D721Med (cell line): ENCODE measurements around the gene SLC25A22.
A peak's percentile ranks its signal among the peaks of the same experiment; 100 is the strongest.

ENCODE experiments used
- DNase-seq: peaks from one replicate; pipeline ENCODE4 v3.0.0; 2011; ENCODE audit warnings: low spot score; ENCODE audit not compliant: insufficient read length
- FAIRE-seq: peaks from 2 replicates; lab custom pipeline; 2011; peaks lifted over from hg19 to GRCh38; lab: Jason Lieb, UNC
- TF ChIP-seq, protein P1 (sequence below): IDR thresholded peaks from 2 replicates; pipeline ENCODE4 v1.5.1; 2012; ENCODE audit warnings: mild to moderate bottlenecking, control low read depth; ENCODE audit not compliant: insufficient read depth; ENCODE audit errors: missing control alignments

The SLC25A22 gene

DNA sequence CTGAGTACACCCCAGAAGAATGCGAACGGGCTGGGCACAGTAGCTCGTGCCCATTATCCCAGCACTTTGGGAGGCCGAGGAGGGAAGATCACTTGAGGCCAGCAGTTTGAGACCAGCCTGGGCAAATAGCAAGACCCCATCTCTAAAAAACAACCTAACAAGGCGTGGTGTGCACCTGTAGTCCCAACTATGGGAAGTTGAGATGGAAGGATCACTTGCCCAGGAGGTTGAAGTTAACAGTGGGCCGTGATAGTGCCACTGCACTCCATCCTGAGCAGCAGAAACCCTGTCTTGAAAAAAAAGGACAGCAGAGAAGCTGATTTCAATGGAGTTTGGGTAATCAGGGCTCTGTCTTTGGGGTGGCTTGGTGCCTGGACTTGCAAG lies 15.0 kb upstream of the SLC25A22 start:
- TF ChIP-seq, protein P1, sequence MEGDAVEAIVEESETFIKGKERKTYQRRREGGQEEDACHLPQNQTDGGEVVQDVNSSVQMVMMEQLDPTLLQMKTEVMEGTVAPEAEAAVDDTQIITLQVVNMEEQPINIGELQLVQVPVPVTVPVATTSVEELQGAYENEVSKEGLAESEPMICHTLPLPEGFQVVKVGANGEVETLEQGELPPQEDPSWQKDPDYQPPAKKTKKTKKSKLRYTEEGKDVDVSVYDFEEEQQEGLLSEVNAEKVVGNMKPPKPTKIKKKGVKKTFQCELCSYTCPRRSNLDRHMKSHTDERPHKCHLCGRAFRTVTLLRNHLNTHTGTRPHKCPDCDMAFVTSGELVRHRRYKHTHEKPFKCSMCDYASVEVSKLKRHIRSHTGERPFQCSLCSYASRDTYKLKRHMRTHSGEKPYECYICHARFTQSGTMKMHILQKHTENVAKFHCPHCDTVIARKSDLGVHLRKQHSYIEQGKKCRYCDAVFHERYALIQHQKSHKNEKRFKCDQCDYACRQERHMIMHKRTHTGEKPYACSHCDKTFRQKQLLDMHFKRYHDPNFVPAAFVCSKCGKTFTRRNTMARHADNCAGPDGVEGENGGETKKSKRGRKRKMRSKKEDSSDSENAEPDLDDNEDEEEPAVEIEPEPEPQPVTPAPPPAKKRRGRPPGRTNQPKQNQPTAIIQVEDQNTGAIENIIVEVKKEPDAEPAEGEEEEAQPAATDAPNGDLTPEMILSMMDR = no peak
- DNase-seq (no peak), FAIRE-seq (no peak)

GRCh38 chr11:812390-812789 lies 14.3 kb upstream of the SLC25A22 start:
- FAIRE-seq = no peak
- TF ChIP-seq, protein P1 = no peak

GRCh38 chr11:811446-812245 lies 13.6 kb upstream of the SLC25A22 start:
- FAIRE-seq = no peak
- TF ChIP-seq, protein P1 = no peak
- no peak for DNase-seq

More at GRCh38 chr11:812390-812789, 14.3 kb upstream of the SLC25A22 start:
- no peak for DNase-seq

DNA sequence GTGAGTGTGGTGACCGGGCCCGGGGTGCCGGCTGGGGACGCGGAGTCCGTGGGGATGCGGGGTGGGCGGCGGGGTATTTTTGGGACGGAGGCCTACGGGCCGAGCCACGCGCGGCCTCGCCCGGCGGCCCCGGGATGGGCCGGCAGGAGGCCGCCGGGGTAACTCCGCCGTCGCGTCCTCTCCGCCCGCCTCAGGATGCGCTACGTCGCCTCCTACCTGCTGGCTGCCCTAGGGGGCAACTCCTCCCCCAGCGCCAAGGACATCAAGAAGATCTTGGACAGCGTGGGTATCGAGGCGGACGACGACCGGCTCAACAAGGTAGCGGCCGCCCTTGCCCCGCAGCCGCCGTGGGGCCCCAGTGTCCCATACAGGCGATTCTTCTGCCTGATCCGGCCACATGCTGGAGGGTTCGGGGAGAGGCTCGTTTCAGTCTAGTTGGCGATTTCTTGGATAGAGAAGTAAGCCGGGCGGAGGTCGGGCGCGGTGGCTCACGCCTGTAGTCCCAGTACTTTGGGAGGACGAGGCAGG lies 12.0 kb upstream of the SLC25A22 start:
- FAIRE-seq (no peak), DNase-seq (no peak)
- TF ChIP-seq, protein P1 = no peak

- TF ChIP-seq, protein P1 = no peak
- FAIRE-seq = no peak
- peak; percentile 88 for DNase-seq
Observed at GRCh38 chr11:809287-810039, 11.4 kb upstream of the SLC25A22 start, which contains the start of gene RPLP2. Gene RPLP2 (plus strand): TSS chr11:809967. CDS start chr11:810235, 268 bp downstream.

- DNase-seq = no peak
- no peak for FAIRE-seq
- TF ChIP-seq, protein P1 = no peak
Observed at GRCh38 chr11:808427-809286, 10.6 kb upstream of the SLC25A22 start.
